Cardiac fibroblast (primary cell): ENCODE results near the gene CCT2.

ENCODE experiments used
- DNase-seq, 2 donors: peaks; one replicate each; pipeline versions ENCODE4 v3.0.0 to v3.0.0-alpha.2; 2010; ENCODE audit warnings: low read depth in 2 of 2
- H3K4me3 ChIP-seq, 2 donors: replicated peaks in 1 of 2; 1 replicate in 1 of 2; 2 replicates in 1 of 2; pipeline ENCODE4 v1.5.1; 2011; ENCODE audit warnings: low read depth in 2 of 2, low read length in 2 of 2, mild to moderate bottlenecking in 2 of 2, moderate library complexity in 1 of 2
- TF ChIP-seq, protein P1 (sequence below): IDR thresholded peaks from one replicate; pipeline ENCODE4 v1.5.1; 2011; ENCODE audit warnings: low read depth, mild to moderate bottlenecking, low read length, inconsistent platforms

The CCT2 gene

DNA sequence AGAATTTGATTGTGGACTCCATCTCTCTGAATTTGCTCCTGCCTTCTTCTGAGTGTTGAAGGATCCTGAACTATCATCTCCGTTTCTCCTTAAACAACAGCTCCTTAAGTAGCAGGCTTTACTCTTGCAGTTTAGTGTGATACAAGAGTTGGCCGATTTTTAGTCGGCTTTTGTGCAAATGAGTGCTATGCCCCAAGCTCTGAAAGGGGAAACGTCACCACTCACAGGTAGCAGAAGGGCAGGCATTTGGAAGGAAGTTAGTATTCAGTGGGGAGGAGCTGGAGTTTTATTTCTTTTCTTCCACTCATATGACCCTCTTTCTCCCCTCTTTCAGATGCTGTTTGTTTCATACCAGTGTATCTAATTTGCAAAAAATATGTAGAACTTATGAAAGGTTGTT lies 61.9 kb downstream of the CCT2 start:
- H3K4me3 ChIP-seq, result no peak overlapping the region
- DNase-seq, result no peak
- TF ChIP-seq, protein P1, sequence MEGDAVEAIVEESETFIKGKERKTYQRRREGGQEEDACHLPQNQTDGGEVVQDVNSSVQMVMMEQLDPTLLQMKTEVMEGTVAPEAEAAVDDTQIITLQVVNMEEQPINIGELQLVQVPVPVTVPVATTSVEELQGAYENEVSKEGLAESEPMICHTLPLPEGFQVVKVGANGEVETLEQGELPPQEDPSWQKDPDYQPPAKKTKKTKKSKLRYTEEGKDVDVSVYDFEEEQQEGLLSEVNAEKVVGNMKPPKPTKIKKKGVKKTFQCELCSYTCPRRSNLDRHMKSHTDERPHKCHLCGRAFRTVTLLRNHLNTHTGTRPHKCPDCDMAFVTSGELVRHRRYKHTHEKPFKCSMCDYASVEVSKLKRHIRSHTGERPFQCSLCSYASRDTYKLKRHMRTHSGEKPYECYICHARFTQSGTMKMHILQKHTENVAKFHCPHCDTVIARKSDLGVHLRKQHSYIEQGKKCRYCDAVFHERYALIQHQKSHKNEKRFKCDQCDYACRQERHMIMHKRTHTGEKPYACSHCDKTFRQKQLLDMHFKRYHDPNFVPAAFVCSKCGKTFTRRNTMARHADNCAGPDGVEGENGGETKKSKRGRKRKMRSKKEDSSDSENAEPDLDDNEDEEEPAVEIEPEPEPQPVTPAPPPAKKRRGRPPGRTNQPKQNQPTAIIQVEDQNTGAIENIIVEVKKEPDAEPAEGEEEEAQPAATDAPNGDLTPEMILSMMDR, result no peak

DNA sequence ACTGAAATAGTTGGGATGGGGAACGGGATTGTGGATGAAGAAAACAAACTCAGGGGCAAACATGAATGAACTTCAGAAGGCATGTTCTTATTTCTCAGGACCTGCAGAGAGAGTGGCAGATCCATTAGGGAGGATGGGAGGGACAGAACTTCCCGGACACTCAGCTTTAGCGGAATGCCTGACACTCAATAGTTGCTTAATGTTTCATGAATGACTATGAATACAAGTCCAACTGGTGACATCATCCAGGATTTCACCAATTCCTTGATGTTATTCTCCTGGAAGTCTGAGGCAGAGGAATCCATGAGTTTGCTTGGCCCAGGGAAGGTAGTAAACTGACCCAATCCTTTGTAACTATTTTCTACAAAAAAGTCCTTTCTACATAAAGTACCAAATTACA lies 63.2 kb downstream of the CCT2 start:
- TF ChIP-seq, protein P1, result no peak

DNA sequence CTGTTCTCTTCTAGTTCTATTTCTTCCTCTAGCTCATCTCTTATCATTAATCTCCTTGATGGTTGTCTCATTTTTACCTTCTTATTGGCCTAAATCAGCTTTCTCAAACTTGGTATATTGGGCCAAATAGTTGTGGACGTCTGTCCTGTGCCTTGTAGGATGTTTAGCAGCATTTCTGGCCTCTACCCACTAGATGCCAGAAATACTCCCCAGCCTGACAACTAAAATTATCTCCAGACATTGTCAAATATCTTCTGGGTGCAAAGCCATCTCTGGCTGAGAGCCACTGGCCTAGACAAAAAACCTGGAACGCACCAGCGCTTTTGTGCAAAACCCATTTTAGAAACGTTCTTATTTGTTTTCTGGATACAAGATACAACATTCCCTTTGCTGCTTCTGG lies 64.3 kb downstream of the CCT2 start:
- TF ChIP-seq, protein P1, result no peak
- peak in 1 of 2 donors; percentile 6 for DNase-seq
- no peak overlapping the region for H3K4me3 ChIP-seq

More for the DNA sequence above, 63.2 kb downstream of the CCT2 start:
- DNase-seq, result peak; percentile 79 to 95
- no peak overlapping the region for H3K4me3 ChIP-seq
